K562 (cell line): ENCODE data around the gene PRKG1.

Experiments
- CHD4 ChIP-seq: fragments of 200-600 bp; sonication (generic); IDR thresholded peaks from 3 replicates; pipeline ENCODE4 v1.6.1; 2012; ENCODE audit warnings: low read depth, mild to moderate bottlenecking, mixed read lengths, low read length, inconsistent platforms; ENCODE audit not compliant: insufficient read depth, insufficient replicate concordance, poor library complexity, severe bottlenecking
- FOXJ2 ChIP-seq: fragments of 200-800 bp; sonication (Bioruptor generic); IDR thresholded peaks from 2 replicates; pipeline ENCODE4 v1.6.1; 2016; ENCODE audit warnings: missing genetic modification characterization, missing compliant biosample characterization
- MIER1 ChIP-seq: fragments of 450-650 bp; IDR thresholded peaks from 2 replicates; pipeline ENCODE4 v1.6.1; 2016; ENCODE audit warnings: antibody characterized with exemption, mild to moderate bottlenecking, low read depth
- TEAD1 ChIP-seq, 2 experiments: fragments of 450-650 bp in 1 of 2; sonication (generic) in 1 of 2; formaldehyde crosslinking; IDR thresholded peaks; 2 replicates each; pipeline versions ENCODE4 v1.4.0 to v1.8.0; 2020 to 2022; ENCODE audit warnings: mild to moderate bottlenecking in 2 of 2, missing genetic modification reagents in 1 of 2
- TF ChIP-seq, protein P1 (sequence below): sonication (generic); formaldehyde crosslinking; IDR thresholded peaks from 2 replicates; pipeline ENCODE4 v1.8.1; 2023; ENCODE audit warnings: mild to moderate bottlenecking, missing genetic modification reagents
- TF ChIP-seq, protein P2 (sequence below), 3 experiments: IDR thresholded peaks in 2 of 3; conservative IDR thresholded peaks in 1 of 3; 2 replicates each; pipeline ENCODE4 v1.5.1; 2011 to 2012; ENCODE audit warnings: low read length in 3 of 3, mild to moderate bottlenecking in 3 of 3, control low read depth in 2 of 3, improper control_type of control experiment in 1 of 3, inconsistent platforms in 1 of 3, low read depth in 1 of 3, mixed read lengths in 1 of 3, moderate library complexity in 1 of 3; ENCODE audit not compliant: insufficient read depth in 2 of 3

GRCh38 chr10:51046654-51047053 lies 27.6 kb upstream of the PRKG1 start:
- TF ChIP-seq, protein P1, sequence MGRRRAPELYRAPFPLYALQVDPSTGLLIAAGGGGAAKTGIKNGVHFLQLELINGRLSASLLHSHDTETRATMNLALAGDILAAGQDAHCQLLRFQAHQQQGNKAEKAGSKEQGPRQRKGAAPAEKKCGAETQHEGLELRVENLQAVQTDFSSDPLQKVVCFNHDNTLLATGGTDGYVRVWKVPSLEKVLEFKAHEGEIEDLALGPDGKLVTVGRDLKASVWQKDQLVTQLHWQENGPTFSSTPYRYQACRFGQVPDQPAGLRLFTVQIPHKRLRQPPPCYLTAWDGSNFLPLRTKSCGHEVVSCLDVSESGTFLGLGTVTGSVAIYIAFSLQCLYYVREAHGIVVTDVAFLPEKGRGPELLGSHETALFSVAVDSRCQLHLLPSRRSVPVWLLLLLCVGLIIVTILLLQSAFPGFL (CRISPR knock-in tag): no peak
- no peak for TF ChIP-seq MIER1
- no peak for TF ChIP-seq FOXJ2
- TF ChIP-seq, protein P2, sequence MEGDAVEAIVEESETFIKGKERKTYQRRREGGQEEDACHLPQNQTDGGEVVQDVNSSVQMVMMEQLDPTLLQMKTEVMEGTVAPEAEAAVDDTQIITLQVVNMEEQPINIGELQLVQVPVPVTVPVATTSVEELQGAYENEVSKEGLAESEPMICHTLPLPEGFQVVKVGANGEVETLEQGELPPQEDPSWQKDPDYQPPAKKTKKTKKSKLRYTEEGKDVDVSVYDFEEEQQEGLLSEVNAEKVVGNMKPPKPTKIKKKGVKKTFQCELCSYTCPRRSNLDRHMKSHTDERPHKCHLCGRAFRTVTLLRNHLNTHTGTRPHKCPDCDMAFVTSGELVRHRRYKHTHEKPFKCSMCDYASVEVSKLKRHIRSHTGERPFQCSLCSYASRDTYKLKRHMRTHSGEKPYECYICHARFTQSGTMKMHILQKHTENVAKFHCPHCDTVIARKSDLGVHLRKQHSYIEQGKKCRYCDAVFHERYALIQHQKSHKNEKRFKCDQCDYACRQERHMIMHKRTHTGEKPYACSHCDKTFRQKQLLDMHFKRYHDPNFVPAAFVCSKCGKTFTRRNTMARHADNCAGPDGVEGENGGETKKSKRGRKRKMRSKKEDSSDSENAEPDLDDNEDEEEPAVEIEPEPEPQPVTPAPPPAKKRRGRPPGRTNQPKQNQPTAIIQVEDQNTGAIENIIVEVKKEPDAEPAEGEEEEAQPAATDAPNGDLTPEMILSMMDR (IDR thresholded peaks at IDR 0.05 in 2 of 3, conservative IDR thresholded peaks at IDR 0.05 in 1 of 3; ENCODE audit: insufficient read depth in 2 of 3, low read depth in 1 of 3, low read length in 3 of 3): no peak
- no peak for TF ChIP-seq CHD4
- TF ChIP-seq TEAD1 (CRISPR knock-in tag; IDR thresholded peaks at IDR 0.05): no peak
